Hair follicle dermal papilla cell (primary cell): ENCODE data around the gene SRA1. TPM values are rescaled to one million over a fixed set of nuclear protein-coding genes. Genes with fewer than 3 reads are reported as not detected.

Experiments used
- small RNA-seq: library from RNA; depleted of rRNA; stranded (forward); fragments of <200 nt; gene quantifications from one replicate; pipeline ENCODE3, GENCODE V24; 2012
- total RNA-seq: library from RNA; depleted of rRNA; stranded (reverse); fragments of >200 nt; gene quantifications from 2 replicates; pipeline ENCODE4 v1.2.3, GENCODE V29; 2012

SRA1 gene
- 29.0 and 31.2 TPM in 2 replicates for total RNA-seq

GRCh38 chr5:140557136-140557805 is at the start of gene SRA1:
Gene SRA1 (minus strand): TSS chr5:140557473. CDS start chr5:140557452, 21 bp downstream.

GRCh38 chr5:140564196-140565023 is 7.1 kb upstream of the SRA1 start, which contains the start of the genes APBB3 and SLC35A4:
Gene APBB3 (minus strand): TSS chr5:140564598. CDS start chr5:140564245, 353 bp downstream.
Gene SLC35A4 (plus strand): TSS chr5:140564828. CDS start chr5:140567170, 2,342 bp downstream.

GRCh38 chr5:140547508-140548299 is 9.6 kb downstream of the SRA1 start, which contains the start of gene EIF4EBP3:
Gene EIF4EBP3 (plus strand): TSS chr5:140547662. CDS start chr5:140547738, 76 bp downstream.

Small RNAs within 50 kb of the gene (small RNA-seq; reads per million reads assigned to genes)
- gene RF00279 (not detected), gene RF00443 (not detected)

Other genes with a start within 250 kb of the SRA1 start
- 2.8 and 3.3 TPM in 2 replicates for gene HBEGF, start 210.9 kb downstream of the SRA1 start, total RNA-seq
- not detected in 2 replicates for gene SLC4A9, start 197.3 kb downstream of the SRA1 start, total RNA-seq
- 62.4 and 72.9 TPM in 2 replicates for gene ANKHD1, start 155.6 kb downstream of the SRA1 start, total RNA-seq
- 1.5 and 3.4 TPM in 2 replicates for gene EIF4EBP3, start 9.8 kb downstream of the SRA1 start, total RNA-seq
- 20.1 and 24.2 TPM in 2 replicates for gene APBB3, start 7.1 kb upstream of the SRA1 start, total RNA-seq
- gene SLC35A4, start 7.4 kb upstream of the SRA1 start, total RNA-seq: 21.1 and 28.9 TPM in 2 replicates
- gene CD14, start 75.7 kb upstream of the SRA1 start, total RNA-seq: 2.8 and 6.3 TPM in 2 replicates
- 10.5 and 12.5 TPM in 2 replicates for gene TMCO6, start 82.0 kb upstream of the SRA1 start, total RNA-seq
- 14.1 and 22.2 TPM in 2 replicates for gene NDUFA2, start 90.2 kb upstream of the SRA1 start, total RNA-seq
- gene IK, start 90.4 kb upstream of the SRA1 start, total RNA-seq: 54.7 and 68.2 TPM in 2 replicates
- 29.0 and 34.4 TPM in 2 replicates for gene WDR55, start 107.4 kb upstream of the SRA1 start, total RNA-seq
- 0.24 and 0.49 TPM in 2 replicates for gene DND1, start 116.1 kb upstream of the SRA1 start, total RNA-seq
- 46.7 and 49.7 TPM in 2 replicates for gene HARS1, start 133.9 kb upstream of the SRA1 start, total RNA-seq
- gene HARS2, start 134.0 kb upstream of the SRA1 start, total RNA-seq: 22.2 and 23.5 TPM in 2 replicates
- 24.3 and 24.4 TPM in 2 replicates for gene ZMAT2, start 143.0 kb upstream of the SRA1 start, total RNA-seq
- under 0.01 TPM in 1 of 2 replicates, not detected in the other for gene PCDHA1, start 228.7 kb upstream of the SRA1 start, total RNA-seq
- 0.12 and 0.16 TPM in 2 replicates for gene PCDHA2, start 237.4 kb upstream of the SRA1 start, total RNA-seq
- 0.32 and 0.61 TPM in 2 replicates for gene PCDHA3, start 243.6 kb upstream of the SRA1 start, total RNA-seq
- 0.49 and 1.1 TPM in 2 replicates for gene PCDHA4, start 249.6 kb upstream of the SRA1 start, total RNA-seq